ENCODE results near the gene LYRM4.

DNA sequence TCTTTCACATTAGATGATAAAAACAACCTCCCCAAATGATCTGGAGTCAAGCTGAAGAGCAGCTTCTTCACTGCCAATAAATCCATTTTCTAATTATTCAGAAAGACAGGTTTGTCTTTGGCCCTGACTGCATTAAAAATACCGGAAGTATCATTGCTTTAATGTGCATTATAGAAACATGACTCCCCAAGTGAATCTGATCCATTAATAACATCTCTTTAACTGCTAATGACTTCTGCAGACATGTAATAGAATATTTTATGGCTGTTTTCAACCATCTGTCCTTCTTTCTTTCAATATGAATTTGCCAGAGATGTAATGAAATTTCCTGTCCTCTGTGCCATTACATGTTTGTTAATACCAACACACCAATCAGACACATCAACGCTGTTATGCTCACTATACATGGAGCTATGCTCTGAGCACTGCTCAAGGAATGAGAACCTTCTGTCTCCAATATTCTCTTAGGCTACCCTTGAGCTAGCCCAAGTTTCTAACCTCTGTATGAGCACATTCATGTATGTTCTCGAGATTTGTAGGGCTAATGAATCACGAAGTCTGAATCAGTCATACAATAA lies 87.8 kb downstream of the LYRM4 start:
- TF ChIP-seq, protein P1, sequence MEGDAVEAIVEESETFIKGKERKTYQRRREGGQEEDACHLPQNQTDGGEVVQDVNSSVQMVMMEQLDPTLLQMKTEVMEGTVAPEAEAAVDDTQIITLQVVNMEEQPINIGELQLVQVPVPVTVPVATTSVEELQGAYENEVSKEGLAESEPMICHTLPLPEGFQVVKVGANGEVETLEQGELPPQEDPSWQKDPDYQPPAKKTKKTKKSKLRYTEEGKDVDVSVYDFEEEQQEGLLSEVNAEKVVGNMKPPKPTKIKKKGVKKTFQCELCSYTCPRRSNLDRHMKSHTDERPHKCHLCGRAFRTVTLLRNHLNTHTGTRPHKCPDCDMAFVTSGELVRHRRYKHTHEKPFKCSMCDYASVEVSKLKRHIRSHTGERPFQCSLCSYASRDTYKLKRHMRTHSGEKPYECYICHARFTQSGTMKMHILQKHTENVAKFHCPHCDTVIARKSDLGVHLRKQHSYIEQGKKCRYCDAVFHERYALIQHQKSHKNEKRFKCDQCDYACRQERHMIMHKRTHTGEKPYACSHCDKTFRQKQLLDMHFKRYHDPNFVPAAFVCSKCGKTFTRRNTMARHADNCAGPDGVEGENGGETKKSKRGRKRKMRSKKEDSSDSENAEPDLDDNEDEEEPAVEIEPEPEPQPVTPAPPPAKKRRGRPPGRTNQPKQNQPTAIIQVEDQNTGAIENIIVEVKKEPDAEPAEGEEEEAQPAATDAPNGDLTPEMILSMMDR (conservative IDR thresholded peaks at IDR 0.05), result no peak
- TF ChIP-seq EZH2 (IDR thresholded peaks at IDR 0.05; ENCODE audit: low read depth), result no peak
